ENCODE measurements around the gene CLCN2.

Gene CLCN2

GRCh38 chr3:184359610-184360009 is 1.8 kb downstream of the CLCN2 start:
- H3K27me3 Mint-ChIP-seq (ENCODE audit: low read depth): no peaks in the 10 kb centered on the region
- peaks cover 17% of the 10 kb centered on the region for H3K36me3 Mint-ChIP-seq (ENCODE audit: low read depth)
- H3K9me3 Mint-ChIP-seq: no peaks in the 10 kb centered on the region
- H3K4me1 Mint-ChIP-seq: peaks cover 23% of the 10 kb centered on the region
- peak overlapping the region; percentile 21 to 79 (median 46) for H3K27ac Mint-ChIP-seq
- peak overlapping the region; percentile 86 to 96 (median 93) for H3K4me3 Mint-ChIP-seq
- TF ChIP-seq CTCF (IDR thresholded peaks at IDR 0.05; ENCODE audit: unreplicated experiment in 3 of 3): no peak

DNA sequence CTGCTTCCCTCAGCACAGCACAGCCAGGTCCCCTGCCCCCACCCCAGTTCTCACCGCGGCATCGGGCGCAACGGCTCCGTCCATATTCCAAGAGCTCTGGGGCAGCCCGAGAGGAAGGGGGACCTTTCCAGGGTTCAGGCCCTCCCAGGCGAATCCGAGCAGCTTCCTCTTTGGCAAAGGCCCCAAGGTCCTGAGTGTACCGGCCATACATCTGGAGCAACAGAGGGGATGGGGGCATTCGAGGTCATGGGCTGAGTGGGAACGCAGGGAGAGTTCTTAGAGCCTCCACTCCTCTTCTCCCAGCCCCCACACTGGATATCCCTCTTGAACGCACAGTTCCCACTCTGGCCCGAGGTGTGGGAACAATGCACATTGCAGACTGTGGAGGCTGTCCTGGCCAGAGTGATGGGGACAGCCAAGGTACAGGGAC is 2.5 kb downstream of the CLCN2 start:
- no peaks in the 10 kb centered on the region for H3K9me3 Mint-ChIP-seq
- no peaks in the 10 kb centered on the region for H3K27me3 Mint-ChIP-seq (ENCODE audit: low read depth)
- peaks cover 19% of the 10 kb centered on the region for H3K4me1 Mint-ChIP-seq
- H3K36me3 Mint-ChIP-seq (ENCODE audit: low read depth): peaks cover 14% of the 10 kb centered on the region
- TF ChIP-seq CTCF (IDR thresholded peaks at IDR 0.05; ENCODE audit: unreplicated experiment in 3 of 3): no peak
- no peak overlapping the region for H3K27ac Mint-ChIP-seq
- H3K4me3 Mint-ChIP-seq: peak overlapping the region; percentile 58 to 76 (median 63)

DNA sequence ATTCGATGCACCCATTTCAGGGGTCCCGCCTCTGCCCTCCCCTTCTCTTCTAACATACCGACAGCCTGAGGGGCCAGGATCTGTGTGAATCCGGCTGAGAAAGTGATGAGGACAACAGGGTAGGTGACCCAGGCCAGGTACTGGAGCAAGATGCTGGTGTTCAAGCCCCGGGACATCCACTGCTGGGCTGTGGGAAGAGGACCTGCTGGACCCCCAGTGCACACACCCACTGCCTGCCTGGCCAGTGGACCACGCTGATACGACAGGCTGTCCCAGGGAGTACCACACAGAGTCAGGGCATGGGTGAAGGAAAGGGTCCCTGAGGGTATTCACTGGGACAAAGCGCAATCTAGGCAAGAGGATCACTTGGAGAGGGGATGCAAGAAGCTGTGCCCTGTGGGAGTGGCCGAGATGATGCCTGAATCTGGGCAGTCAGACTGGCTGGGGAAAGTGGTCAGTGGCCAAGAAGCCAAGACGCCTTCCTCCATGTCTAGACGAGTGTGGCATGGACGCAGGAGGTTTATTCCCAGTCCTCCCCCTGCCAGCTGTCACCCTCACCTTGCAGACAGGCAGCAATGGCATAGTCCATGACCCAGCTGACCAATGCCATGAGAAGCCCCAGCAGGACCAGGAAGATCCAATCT is 3.2 kb downstream of the CLCN2 start:
- Mint-ChIP-seq H3K4me3 (peak overlapping the region; percentile 29 to 59 (median 49)), H3K9me3 (no peaks in the 10 kb centered on the region), H3K27ac (no peak overlapping the region), H3K4me1 (peaks cover 16% of the 10 kb centered on the region), H3K36me3 (ENCODE audit: low read depth) (peaks cover 12% of the 10 kb centered on the region), H3K27me3 (ENCODE audit: low read depth) (no peaks in the 10 kb centered on the region)
- TF ChIP-seq CTCF (IDR thresholded peaks at IDR 0.05; ENCODE audit: unreplicated experiment in 3 of 3): no peak

DNA sequence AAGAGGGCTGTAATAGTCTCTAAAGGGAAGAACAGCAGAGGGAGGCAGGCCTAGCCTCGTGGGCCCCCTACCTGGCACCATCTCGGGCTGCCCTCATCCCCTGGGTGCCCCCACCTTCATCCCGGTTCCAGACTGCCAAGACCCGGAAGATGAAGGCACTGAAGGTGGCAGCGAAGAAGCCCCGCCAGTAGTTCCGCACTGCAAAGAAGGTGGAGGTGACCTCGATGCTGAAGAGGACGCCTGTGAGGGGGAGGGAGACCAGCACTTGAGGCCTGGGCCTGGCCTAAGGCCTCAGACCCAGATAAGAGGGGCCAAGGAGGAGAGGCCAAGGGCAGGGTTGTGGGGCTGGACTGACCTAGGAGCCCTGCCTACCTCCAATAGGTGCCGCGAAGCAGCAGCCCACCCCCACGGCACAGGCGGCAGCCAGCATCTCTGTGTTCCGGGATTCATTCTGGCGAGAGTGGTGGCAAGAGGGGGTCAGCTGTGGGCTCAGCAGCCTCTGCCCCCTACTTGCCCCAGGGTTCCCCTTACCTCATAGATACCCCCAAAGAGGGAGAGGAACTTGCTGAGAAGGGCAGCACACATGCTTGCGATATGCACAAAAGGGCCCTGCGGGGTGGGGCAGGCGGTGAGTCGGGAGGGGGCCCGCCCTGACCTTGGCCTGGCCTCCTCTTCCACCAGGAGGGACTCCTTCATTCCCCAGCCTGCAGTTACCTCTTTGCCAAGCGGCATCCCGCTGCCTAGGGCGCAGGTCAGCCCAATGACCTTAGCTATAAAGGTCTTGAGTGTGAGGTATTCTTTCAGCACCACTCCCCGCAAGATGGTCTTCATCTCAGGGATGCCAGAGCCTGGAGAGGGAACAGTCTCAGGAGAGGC is 3.9 kb downstream of the CLCN2 start:
- H3K4me3 Mint-ChIP-seq: peak overlapping the region in 1 of 3 experiments; percentile 8
- no peaks in the 10 kb centered on the region for H3K27me3 Mint-ChIP-seq (ENCODE audit: low read depth)
- H3K27ac Mint-ChIP-seq: no peak overlapping the region
- H3K4me1 Mint-ChIP-seq: peaks cover 15% of the 10 kb centered on the region
- no peak for TF ChIP-seq CTCF (IDR thresholded peaks at IDR 0.05; ENCODE audit: unreplicated experiment in 3 of 3)
- no peaks in the 10 kb centered on the region for H3K9me3 Mint-ChIP-seq
- H3K36me3 Mint-ChIP-seq (ENCODE audit: low read depth): peaks cover 11% of the 10 kb centered on the region

DNA sequence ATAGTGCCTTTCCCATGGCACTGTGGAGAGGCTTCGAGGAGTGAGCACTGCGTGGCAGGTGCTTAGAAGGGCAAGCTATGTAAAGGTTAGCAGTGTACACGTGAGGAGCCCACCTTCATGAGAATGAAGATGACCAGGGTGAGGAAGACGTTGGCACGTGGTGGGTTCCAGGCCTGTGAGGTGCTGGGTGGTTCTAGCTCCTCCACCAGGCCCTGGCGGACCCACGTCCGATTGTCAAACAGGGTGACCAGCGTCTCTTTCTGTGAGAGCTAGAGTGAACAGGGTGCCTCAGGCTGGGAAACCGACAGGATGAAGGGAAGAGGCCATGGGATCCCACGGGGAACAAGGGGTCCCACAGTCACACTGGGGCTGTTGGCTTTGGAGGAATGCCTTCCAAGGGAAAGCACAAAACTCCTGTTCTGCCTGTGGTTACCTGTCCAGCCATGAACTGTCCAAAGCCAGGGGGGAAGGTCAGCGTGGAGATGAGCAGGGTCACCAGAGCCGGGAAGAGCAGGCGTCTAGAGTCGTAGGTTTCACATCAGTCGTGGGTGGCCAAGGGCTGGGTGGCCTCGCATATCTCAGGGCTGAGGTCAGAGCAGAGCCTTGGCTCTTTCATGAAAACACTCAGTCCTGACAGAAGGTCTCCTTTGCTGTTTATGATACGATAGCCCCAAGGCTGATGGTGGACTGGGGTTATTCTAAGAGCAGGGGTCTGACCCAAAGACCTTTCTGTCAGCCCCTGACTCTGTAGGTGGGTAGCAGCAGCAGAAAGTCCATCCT is 6.0 kb downstream of the CLCN2 start:
- TF ChIP-seq CTCF (IDR thresholded peaks at IDR 0.05; ENCODE audit: unreplicated experiment in 3 of 3): no peak
- no peak overlapping the region for H3K27ac Mint-ChIP-seq
- peak overlapping the region in 1 of 3 experiments; percentile 11 for H3K4me3 Mint-ChIP-seq
- peaks cover 25% of the 10 kb centered on the region for H3K36me3 Mint-ChIP-seq (ENCODE audit: low read depth)
- no peaks in the 10 kb centered on the region for H3K9me3 Mint-ChIP-seq
- peaks cover 28% of the 10 kb centered on the region for H3K4me1 Mint-ChIP-seq
- H3K27me3 Mint-ChIP-seq (ENCODE audit: low read depth): no peaks in the 10 kb centered on the region

Measured in nephron (organoid).